HG03108 (cell line): ENCODE results near the gene KCNAB1.
"Not testable (repeated sequence)": the region's sequence is repeated elsewhere in the genome, so short reads cannot be mapped to it uniquely, and the experiment has no call there.

ENCODE experiments used
- ATAC-seq: cut with Tn5 transposase; IDR thresholded peaks from one replicate; pipeline ENCODE4 v1.9.1; 2021; ENCODE audit warnings: moderate library complexity; ENCODE audit not compliant: unreplicated experiment

The KCNAB1 gene

GRCh38 chr3:156216852-156217251 lies 96.5 kb downstream of the KCNAB1 start:
- ATAC-seq: no peak

DNA sequence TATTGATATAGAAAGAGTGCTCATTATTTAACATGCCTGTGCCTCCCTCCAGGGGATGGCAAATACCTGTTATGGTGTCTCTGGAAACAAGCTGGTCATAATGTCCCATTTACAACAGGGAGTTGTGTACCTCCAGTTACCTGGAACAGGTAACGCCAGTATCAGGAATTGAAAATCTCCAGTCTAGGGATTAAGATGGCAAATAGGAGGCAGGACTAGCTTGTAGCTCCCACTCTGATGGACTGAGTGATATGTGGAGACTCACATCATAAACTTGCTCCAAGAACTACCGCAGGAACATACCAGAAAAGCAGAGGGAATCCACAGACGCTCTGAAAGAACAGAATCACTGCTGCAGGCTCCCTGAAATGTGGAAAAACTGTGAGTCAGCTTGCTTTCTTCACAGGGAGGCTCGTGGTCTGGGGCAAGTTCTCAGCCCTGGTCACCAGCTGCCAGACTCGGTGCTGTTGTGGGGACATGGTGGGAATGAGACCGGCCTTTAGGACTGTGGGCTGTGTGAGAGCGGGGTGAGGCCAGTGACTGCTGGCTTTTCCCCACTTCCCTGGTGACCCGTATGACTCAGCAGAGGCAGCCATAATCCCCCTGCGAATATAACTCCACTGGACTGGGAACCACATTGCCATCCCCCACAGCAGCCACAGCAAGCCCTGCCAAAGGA lies 97.4 kb downstream of the KCNAB1 start:
- no peak for ATAC-seq

DNA sequence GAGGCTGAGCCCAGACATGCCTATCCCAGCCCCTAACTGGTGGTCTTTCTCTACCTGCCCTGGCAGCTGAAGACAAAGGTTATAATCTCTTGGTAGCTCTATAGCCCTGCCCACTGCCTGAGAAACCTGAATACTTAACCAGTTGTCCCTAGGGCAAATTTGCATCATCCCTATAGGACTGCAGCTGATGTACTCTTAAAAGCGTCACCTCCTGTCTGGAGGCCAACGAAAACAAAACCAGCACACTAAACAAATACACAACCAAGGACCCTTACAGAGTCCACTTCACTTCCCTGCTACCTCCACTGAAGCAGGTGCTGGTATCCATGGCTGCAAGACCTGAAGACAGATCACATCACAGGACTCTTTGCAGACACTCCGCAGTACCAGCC lies 98.0 kb downstream of the KCNAB1 start:
- no peak for ATAC-seq

DNA sequence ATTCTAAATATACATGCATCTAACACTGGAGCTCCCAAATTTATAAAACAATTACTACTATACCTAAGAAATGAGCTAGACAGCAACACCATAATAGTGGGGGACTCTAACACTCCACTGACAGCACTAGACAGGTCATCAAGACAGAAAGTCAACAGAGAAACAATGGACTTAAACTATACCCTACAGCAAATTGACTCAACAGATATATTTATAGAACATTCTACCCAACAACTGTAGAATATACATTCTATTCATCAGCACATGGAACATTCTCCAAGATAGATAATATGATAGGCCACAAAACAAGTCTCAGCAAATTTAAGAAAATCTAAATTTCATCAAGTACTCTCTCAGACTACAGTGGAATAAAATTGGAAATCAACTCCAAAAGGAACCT lies 102.0 kb downstream of the KCNAB1 start:
- ATAC-seq: not testable (repeated sequence)

DNA sequence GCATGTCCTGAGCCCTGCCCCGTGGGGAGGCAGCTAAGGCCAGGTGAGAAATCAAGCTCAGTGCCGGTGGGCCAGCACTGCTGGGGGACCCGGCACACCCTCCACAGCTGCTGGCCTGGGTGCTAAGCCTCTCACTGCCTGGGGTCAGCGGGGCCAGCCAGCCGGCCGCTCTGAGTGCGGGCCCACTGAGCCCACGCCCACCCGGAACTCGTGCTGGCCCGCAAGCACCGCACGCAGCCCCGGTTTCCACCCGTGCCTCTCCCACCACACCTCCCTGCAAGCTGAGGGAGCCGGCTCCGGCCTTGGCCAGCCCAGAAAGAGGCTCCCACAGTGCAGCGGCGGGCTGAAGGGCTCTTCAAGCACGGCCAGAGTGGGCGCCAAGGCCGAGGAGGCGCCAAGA lies 103.7 kb downstream of the KCNAB1 start:
- ATAC-seq: not testable (repeated sequence)

- no peak for ATAC-seq
Observed at GRCh38 chr3:156226676-156227420, 106.5 kb downstream of the KCNAB1 start.

GRCh38 chr3:156227704-156228103 lies 107.3 kb downstream of the KCNAB1 start:
- ATAC-seq: no peak

GRCh38 chr3:156230278-156230900 lies 110.0 kb downstream of the KCNAB1 start:
- ATAC-seq: no peak

- ATAC-seq: not testable (repeated sequence)
Observed at GRCh38 chr3:156231221-156231620, 110.8 kb downstream of the KCNAB1 start.

DNA sequence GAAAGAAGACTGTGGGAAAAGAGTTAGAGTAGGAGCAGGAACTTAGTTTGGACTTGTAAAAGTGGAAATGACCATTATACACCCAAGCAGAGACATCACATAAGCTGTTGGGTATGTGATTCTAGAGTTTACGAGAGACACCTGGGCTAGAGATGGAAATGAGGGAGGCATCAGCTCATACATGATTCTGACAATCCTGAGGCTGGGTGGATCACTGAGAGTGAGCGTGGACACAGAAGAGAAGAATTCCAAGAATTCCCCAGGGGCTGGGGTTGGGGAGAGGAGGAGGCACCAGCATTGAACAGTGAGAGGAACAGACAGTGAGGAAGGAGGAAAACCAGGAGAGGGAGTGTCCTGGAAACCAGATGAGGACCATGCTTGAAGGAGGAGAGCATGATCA lies 113.5 kb downstream of the KCNAB1 start:
- ATAC-seq: no peak

GRCh38 chr3:156236556-156237260 lies 116.3 kb downstream of the KCNAB1 start:
- ATAC-seq: no peak

- ATAC-seq: no peak
Observed at GRCh38 chr3:156240642-156241041, 120.3 kb downstream of the KCNAB1 start.

DNA sequence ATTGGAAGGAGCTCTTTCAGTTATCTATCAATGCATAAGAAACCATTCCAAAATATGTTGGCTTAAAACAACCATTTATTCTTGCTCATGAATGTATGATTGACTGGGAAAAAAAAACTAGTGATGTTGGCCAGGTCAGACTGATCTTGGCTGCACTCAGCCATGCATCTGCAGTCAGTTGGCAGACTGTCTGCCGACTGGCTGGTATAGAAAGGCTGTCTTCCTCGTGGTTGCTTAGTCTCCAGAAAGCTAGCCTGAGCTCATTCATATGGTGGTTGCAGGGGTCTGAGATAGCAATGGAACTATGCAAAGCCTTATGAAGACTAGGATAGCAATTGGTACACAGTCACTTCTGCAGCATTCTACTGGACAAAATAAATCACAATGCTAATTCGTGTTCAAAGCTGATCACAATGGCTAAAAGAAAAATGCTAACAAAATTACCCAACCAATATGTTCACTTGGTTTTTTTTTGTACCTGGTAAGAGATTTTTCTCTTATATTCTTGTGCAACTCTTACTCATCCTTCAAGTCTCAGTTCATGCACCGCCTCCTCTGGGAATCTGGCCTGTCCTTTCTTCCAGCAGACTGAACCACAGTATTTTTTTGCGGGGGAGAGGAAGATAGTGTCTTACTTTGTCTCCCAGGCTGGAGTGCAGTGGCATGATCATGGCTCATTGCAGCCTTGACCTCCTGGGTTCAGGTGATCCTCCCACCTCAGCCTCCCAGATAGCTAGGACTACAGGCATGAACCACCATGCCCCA lies 126.8 kb downstream of the KCNAB1 start:
- ATAC-seq: no peak

DNA sequence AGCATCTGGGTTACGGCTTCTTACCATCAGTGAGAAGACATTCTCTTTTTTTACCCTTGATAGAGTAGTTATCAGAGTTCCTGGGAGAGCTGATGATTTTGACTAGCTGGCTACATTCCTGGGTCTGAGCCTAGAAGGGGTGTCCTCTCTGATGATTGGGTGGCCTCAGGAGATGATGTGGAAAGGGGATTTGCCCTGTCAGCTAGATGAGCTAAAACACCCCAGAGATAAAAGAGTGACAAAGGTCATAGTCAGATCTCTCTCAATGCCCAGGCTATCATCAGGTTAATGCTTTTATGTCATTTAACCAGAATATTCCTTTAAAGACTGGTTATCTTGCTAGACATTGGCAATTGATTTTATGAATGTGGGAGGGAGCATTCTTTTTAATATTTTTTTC lies 130.2 kb downstream of the KCNAB1 start:
- ATAC-seq: no peak

- no peak for ATAC-seq
Observed at GRCh38 chr3:156251424-156251823, 131.0 kb downstream of the KCNAB1 start.

GRCh38 chr3:156252656-156253055 lies 132.3 kb downstream of the KCNAB1 start:
- no peak for ATAC-seq

DNA sequence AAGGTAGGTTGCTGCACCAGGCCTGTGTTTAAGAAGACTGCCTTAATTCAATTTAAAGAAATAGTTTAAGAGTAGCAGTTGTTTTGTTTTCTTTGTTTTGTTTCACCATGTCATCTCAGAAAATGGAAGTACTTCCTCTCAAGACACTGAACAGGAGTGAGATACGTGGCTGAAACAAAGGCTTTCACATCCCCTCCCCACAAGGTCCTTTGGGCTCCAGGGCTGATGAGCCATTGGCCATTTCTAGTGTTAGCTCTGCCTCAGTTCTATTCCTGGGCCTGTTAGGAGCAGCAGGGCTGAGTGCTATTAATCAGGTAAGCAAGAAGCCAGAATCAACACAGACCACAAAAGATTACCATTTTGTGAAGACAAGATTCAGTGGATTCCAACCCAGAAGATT lies 132.8 kb downstream of the KCNAB1 start:
- ATAC-seq: no peak

DNA sequence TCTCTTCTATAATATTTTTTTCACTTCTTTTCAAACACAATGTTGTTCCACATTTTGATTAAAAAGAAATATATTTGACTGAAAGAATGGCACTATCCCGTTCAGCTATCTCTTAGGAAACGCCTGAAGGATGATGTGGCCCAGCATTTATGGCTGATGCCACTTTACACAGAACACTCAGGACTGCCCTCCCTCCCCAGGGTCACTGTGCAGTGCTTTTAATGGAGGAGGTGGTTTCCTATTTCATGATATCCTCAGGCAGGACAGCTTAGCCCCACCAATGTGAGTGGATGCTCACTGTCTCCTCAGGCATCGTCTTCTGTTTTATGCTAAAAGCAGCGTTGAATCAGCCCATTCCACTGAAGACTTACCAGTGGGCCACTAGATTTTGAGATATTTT lies 135.9 kb downstream of the KCNAB1 start:
- no peak for ATAC-seq

DNA sequence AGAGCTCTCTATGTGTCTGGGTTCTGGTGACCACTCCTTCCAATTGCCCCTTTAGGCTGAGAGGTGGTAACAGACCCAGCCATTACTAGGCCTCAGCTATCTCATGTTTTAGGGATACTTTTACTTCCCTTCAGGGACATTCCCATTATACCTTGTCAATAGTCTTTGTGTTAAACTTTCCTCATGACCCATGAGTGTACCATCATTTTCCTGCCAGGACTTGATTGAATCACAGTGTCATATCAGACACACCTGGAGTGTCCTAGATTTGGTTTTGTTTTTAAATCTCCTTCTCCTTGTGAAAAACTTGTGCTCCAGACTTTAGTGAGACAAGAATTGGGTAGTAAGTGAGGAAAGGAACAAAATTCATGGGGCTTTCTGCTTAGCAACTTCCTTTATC lies 136.6 kb downstream of the KCNAB1 start:
- ATAC-seq: no peak

DNA sequence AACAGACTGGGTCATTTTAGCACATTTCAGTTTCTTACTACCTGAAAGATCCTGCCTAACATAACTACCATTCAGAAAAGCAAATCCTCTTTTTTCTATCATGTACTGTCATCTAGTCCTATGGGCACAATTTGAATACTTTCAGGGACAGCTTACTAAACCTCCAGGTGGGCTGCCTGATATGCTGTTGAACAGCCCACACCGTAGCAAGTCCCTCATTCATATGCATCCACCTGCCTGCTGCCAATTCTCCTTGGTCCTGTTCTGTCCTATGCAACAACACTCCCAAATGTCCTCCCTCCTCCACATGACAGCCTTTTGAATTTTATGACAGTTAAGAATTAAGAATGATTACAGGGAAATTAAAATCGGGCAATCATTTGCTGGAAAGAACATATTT lies 137.9 kb downstream of the KCNAB1 start:
- ATAC-seq: no peak

DNA sequence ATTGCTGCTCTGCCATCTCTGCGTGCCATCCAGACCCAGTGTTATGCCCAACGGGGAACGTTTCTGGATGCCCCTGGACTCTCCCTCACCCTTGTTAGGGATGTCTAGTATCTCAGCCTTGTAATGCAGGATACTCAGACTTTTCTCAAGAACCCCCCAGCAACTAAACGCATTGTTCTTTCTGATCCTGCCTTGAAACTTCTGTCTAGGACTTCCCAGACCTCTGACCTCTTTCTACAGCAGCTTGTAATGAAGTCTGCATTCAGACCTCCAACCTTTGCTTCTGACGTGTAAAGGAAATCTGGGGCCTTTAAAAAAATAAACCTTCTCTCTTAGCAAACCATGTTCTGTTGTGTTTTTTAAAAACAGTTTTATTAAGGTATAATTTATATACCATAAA lies 139.5 kb downstream of the KCNAB1 start:
- ATAC-seq: no peak
